Measurements from ENCODE around the gene DNAJC17. TPM values are rescaled to one million over a fixed set of nuclear protein-coding genes. Genes with fewer than 3 reads are reported as not detected.

DNAJC17 gene
- total RNA-seq, 6 experiments from 2014 or later = 25.9 to 39.9 (median 29.6) TPM

- no peaks in the 10 kb centered on the region for H3K9me3 Mint-ChIP-seq
- DNase-seq = no peak
- peaks cover 41% of the 10 kb centered on the region for H3K4me1 Mint-ChIP-seq (ENCODE audit: low read depth)
- no peaks in the 10 kb centered on the region for H3K36me3 Mint-ChIP-seq (ENCODE audit: low read depth)
- no peak overlapping the region for H3K4me3 Mint-ChIP-seq
- peaks cover 2% of the 10 kb centered on the region for H3K27me3 Mint-ChIP-seq (ENCODE audit: insufficient read depth)
- TF ChIP-seq CTCF (IDR thresholded peaks at IDR 0.05) = no peak
- no peak overlapping the region; the same call in 1 of the 2 replicates for H3K27ac Mint-ChIP-seq
These were observed 38.6 kb downstream of the DNAJC17 start for GRCh38 chr15:40768521-40769273.

- Mint-ChIP-seq H3K36me3 (ENCODE audit: low read depth) (no peaks in the 10 kb centered on the region), H3K4me3 (no peak overlapping the region), H3K27ac (no peak overlapping the region), H3K27me3 (ENCODE audit: insufficient read depth) (peaks cover 2% of the 10 kb centered on the region), H3K9me3 (no peaks in the 10 kb centered on the region), H3K4me1 (ENCODE audit: low read depth) (peaks cover 48% of the 10 kb centered on the region)
- TF ChIP-seq CTCF (IDR thresholded peaks at IDR 0.05) = no peak
- no peak for DNase-seq
These were observed 39.3 kb downstream of the DNAJC17 start for GRCh38 chr15:40767838-40768500.

GRCh38 chr15:40766906-40767837 is 40.1 kb downstream of the DNAJC17 start:
- Mint-ChIP-seq H3K9me3 (no peaks in the 10 kb centered on the region), H3K27ac (no peak overlapping the region; the same call in 1 of the 2 replicates), H3K27me3 (ENCODE audit: insufficient read depth) (peaks cover 2% of the 10 kb centered on the region), H3K4me1 (ENCODE audit: low read depth) (peaks cover 49% of the 10 kb centered on the region), H3K36me3 (ENCODE audit: low read depth) (no peaks in the 10 kb centered on the region), H3K4me3 (no peak overlapping the region)
- TF ChIP-seq CTCF (IDR thresholded peaks at IDR 0.05) = no peak
- no peak for DNase-seq

GRCh38 chr15:40766194-40766815 is 41.0 kb downstream of the DNAJC17 start:
- Mint-ChIP-seq H3K27me3 (ENCODE audit: insufficient read depth) (peaks cover 3% of the 10 kb centered on the region), H3K4me3 (no peak overlapping the region), H3K4me1 (ENCODE audit: low read depth) (peaks cover 49% of the 10 kb centered on the region)

More at GRCh38 chr15:40766194-40766815, 41.0 kb downstream of the DNAJC17 start:
- no peaks in the 10 kb centered on the region for H3K36me3 Mint-ChIP-seq (ENCODE audit: low read depth)
- H3K27ac Mint-ChIP-seq = peak overlapping the region; percentile 67
- no peaks in the 10 kb centered on the region for H3K9me3 Mint-ChIP-seq
- TF ChIP-seq CTCF (IDR thresholded peaks at IDR 0.05) = no peak
- DNase-seq = peak; percentile 38
